HG02973 (cell line): Measurements from ENCODE around the gene SLC9A3.

Experiments used
- ATAC-seq: cut with Tn5 transposase; IDR thresholded peaks from one replicate; pipeline ENCODE4 v1.9.1; 2021; ENCODE audit warnings: moderate library complexity; ENCODE audit not compliant: unreplicated experiment

The SLC9A3 gene

GRCh38 chr5:539469-540070 lies 15.3 kb upstream of the SLC9A3 start:
- ATAC-seq, result no peak

GRCh38 chr5:538801-539468 lies 14.7 kb upstream of the SLC9A3 start:
- ATAC-seq, result no peak

- ATAC-seq, result no peak
Observed at GRCh38 chr5:538271-538771, 14.1 kb upstream of the SLC9A3 start.

GRCh38 chr5:537621-538071 lies 13.4 kb upstream of the SLC9A3 start:
- ATAC-seq, result no peak

GRCh38 chr5:537098-537497 lies 12.8 kb upstream of the SLC9A3 start:
- no peak for ATAC-seq

GRCh38 chr5:535846-536698 lies 11.8 kb upstream of the SLC9A3 start:
- ATAC-seq, result no peak

- no peak for ATAC-seq
Observed at GRCh38 chr5:534743-535671, 10.8 kb upstream of the SLC9A3 start.

- ATAC-seq, result no peak
Observed at GRCh38 chr5:533955-534742, 9.9 kb upstream of the SLC9A3 start.

GRCh38 chr5:533243-533954 lies 9.2 kb upstream of the SLC9A3 start:
- ATAC-seq, result no peak

- no peak for ATAC-seq
Observed at GRCh38 chr5:532521-533242, 8.4 kb upstream of the SLC9A3 start.

GRCh38 chr5:531749-532315 lies 7.6 kb upstream of the SLC9A3 start:
- ATAC-seq, result no peak

GRCh38 chr5:531101-531748 lies 7.0 kb upstream of the SLC9A3 start:
- ATAC-seq, result no peak

- no peak for ATAC-seq
Observed at GRCh38 chr5:530001-530955, 6.0 kb upstream of the SLC9A3 start.

- ATAC-seq, result no peak
Observed at GRCh38 chr5:528629-529511, 4.6 kb upstream of the SLC9A3 start.
